ENCODE results near the gene CLEC3B. TPM values are rescaled to one million over a fixed set of nuclear protein-coding genes. Genes with fewer than 3 reads are reported as not detected.
"Not testable (repeated sequence)": the region's sequence is repeated elsewhere in the genome, so short reads cannot be mapped to it uniquely, and the experiment has no call there.

The CLEC3B gene
- total RNA-seq (0.99 TPM), polyA plus RNA-seq (under 1 TPM in 1 of 4 donors, not detected in 3; 0.29 TPM)

GRCh38 chr3:45026038-45026437, at the start of gene CLEC3B:
Gene CLEC3B (plus strand): TSS chr3:45026303. CDS start chr3:45026363, 60 bp downstream.
- Histone ChIP-seq H3K4me1 (ENCODE audit: control insufficient read depth, insufficient read depth, low read length, poor library complexity, severe bottlenecking) (no peaks in the 10 kb centered on the region), H3K36me3 (ENCODE audit: control insufficient read depth, insufficient read depth, low read length) (no peaks in the 10 kb centered on the region), H3K4me3 (ENCODE audit: low read depth, low read length) (no peak within 1 kb of the TSS), H3K27me3 (ENCODE audit: control insufficient read depth, insufficient read depth, low read length) (no peaks in the 10 kb centered on the region), H3K9me3 (ENCODE audit: control insufficient read depth in 2 of 2, low read length in 2 of 2) (no peaks in the 10 kb centered on the region), H3K27ac (ENCODE audit: insufficient read depth, low read length, poor library complexity, severe bottlenecking) (no peak within 1 kb of the TSS)
- H3K4me1 Mint-ChIP-seq: peaks cover 0 to 9% (median 0%) of the 10 kb centered on the region in 4 donors
- H3K27ac Mint-ChIP-seq: peak within 1 kb of the TSS in 1 of 3 donors; percentile 26
- no peak within 1 kb of the TSS for H3K4me3 Mint-ChIP-seq
- H3K27me3 Mint-ChIP-seq: no peaks in the 10 kb centered on the region
- no peaks in the 10 kb centered on the region for H3K36me3 Mint-ChIP-seq
- ATAC-seq (ENCODE audit: low read depth in 2 of 2) (no peak), DNase-seq (no peak)
- H3K9me3 Mint-ChIP-seq: peaks cover 0 to 2% (median 0%) of the 10 kb centered on the region in 7 donors

GRCh38 chr3:44981220-44981619, 44.9 kb upstream of the CLEC3B start:
- DNase-seq: no peak
- Histone ChIP-seq H3K4me1 (ENCODE audit: control insufficient read depth, insufficient read depth, low read length, poor library complexity, severe bottlenecking) (peaks cover 27% of the 10 kb centered on the region), H3K36me3 (ENCODE audit: control insufficient read depth, insufficient read depth, low read length) (no peaks in the 10 kb centered on the region), H3K9me3 (ENCODE audit: control insufficient read depth in 2 of 2, low read length in 2 of 2) (no peaks in the 10 kb centered on the region), H3K27me3 (ENCODE audit: control insufficient read depth, insufficient read depth, low read length) (no peaks in the 10 kb centered on the region), H3K4me3 (ENCODE audit: low read depth, low read length) (no peak overlapping the region), H3K27ac (ENCODE audit: insufficient read depth, low read length, poor library complexity, severe bottlenecking) (no peak overlapping the region)
- Mint-ChIP-seq H3K4me3 (peak overlapping the region in 1 of 4 donors; percentile 58), H3K4me1 (peaks cover 36 to 82% (median 65%) of the 10 kb centered on the region in 4 donors), H3K27ac (peak overlapping the region in 2 of 3 donors; percentile 7 to 68), H3K27me3 (no peaks in the 10 kb centered on the region), H3K9me3 (peaks cover 0 to 1% (median 0%) of the 10 kb centered on the region in 7 donors), H3K36me3 (peaks cover 7% of the 10 kb centered on the region)
- no peak for ATAC-seq (ENCODE audit: low read depth in 2 of 2)

GRCh38 chr3:44981751-44982150, 44.4 kb upstream of the CLEC3B start:
- Mint-ChIP-seq H3K36me3 (peaks cover 7% of the 10 kb centered on the region), H3K4me3 (peak overlapping the region in 1 of 4 donors; percentile 72), H3K4me1 (peaks cover 36 to 77% (median 63%) of the 10 kb centered on the region in 4 donors), H3K9me3 (peaks cover 0 to 1% (median 0%) of the 10 kb centered on the region in 7 donors), H3K27me3 (no peaks in the 10 kb centered on the region), H3K27ac (peak overlapping the region in 2 of 3 donors; percentile 43 to 68)
- DNase-seq (no peak), ATAC-seq (ENCODE audit: low read depth in 2 of 2) (peak in 1 of 2 donors; percentile 32)
- Histone ChIP-seq H3K9me3 (ENCODE audit: control insufficient read depth in 2 of 2, low read length in 2 of 2) (no peaks in the 10 kb centered on the region), H3K27ac (ENCODE audit: insufficient read depth, low read length, poor library complexity, severe bottlenecking) (no peak overlapping the region), H3K4me3 (ENCODE audit: low read depth, low read length) (no peak overlapping the region), H3K4me1 (ENCODE audit: control insufficient read depth, insufficient read depth, low read length, poor library complexity, severe bottlenecking) (peaks cover 24% of the 10 kb centered on the region), H3K27me3 (ENCODE audit: control insufficient read depth, insufficient read depth, low read length) (no peaks in the 10 kb centered on the region), H3K36me3 (ENCODE audit: control insufficient read depth, insufficient read depth, low read length) (no peaks in the 10 kb centered on the region)

- Mint-ChIP-seq H3K27ac (peak overlapping the region in 1 of 3 donors; percentile 65), H3K9me3 (peaks cover 0 to 1% (median 0%) of the 10 kb centered on the region in 7 donors), H3K27me3 (no peaks in the 10 kb centered on the region), H3K4me1 (peaks cover 35 to 71% (median 62%) of the 10 kb centered on the region in 4 donors), H3K36me3 (peaks cover 7% of the 10 kb centered on the region), H3K4me3 (no peak overlapping the region)
- no peak overlapping the region for H3K4me3 ChIP-seq (ENCODE audit: low read depth, low read length)
- no peaks in the 10 kb centered on the region for H3K9me3 ChIP-seq (ENCODE audit: control insufficient read depth in 2 of 2, low read length in 2 of 2)
- ATAC-seq (ENCODE audit: low read depth in 2 of 2): no peak
- H3K27ac ChIP-seq (ENCODE audit: insufficient read depth, low read length, poor library complexity, severe bottlenecking): no peak overlapping the region
- no peaks in the 10 kb centered on the region for H3K36me3 ChIP-seq (ENCODE audit: control insufficient read depth, insufficient read depth, low read length)
- no peaks in the 10 kb centered on the region for H3K27me3 ChIP-seq (ENCODE audit: control insufficient read depth, insufficient read depth, low read length)
- no peak for DNase-seq
- H3K4me1 ChIP-seq (ENCODE audit: control insufficient read depth, insufficient read depth, low read length, poor library complexity, severe bottlenecking): peaks cover 17% of the 10 kb centered on the region
These were observed 43.3 kb upstream of the CLEC3B start for GRCh38 chr3:44982817-44983216.

- no peak overlapping the region for H3K27ac ChIP-seq (ENCODE audit: insufficient read depth, low read length, poor library complexity, severe bottlenecking)
These were observed 42.6 kb upstream of the CLEC3B start for GRCh38 chr3:44983484-44983941.

GRCh38 chr3:44984335-44984734, 41.8 kb upstream of the CLEC3B start:
- peaks cover 13% of the 10 kb centered on the region for H3K4me1 ChIP-seq (ENCODE audit: control insufficient read depth, insufficient read depth, low read length, poor library complexity, severe bottlenecking)
- peak in 1 of 2 donors; percentile 26 for ATAC-seq (ENCODE audit: low read depth in 2 of 2)
- peaks cover 34 to 68% (median 54%) of the 10 kb centered on the region in 4 donors for H3K4me1 Mint-ChIP-seq

More at GRCh38 chr3:44983484-44983941, 42.6 kb upstream of the CLEC3B start:
- H3K36me3 ChIP-seq (ENCODE audit: control insufficient read depth, insufficient read depth, low read length): no peaks in the 10 kb centered on the region
- Mint-ChIP-seq H3K27ac (peak overlapping the region in 2 of 3 donors; percentile 56 to 65), H3K4me1 (peaks cover 38 to 71% (median 63%) of the 10 kb centered on the region in 4 donors), H3K4me3 (no peak overlapping the region), H3K36me3 (peaks cover 7% of the 10 kb centered on the region), H3K9me3 (peaks cover 0 to 1% (median 0%) of the 10 kb centered on the region in 7 donors), H3K27me3 (no peaks in the 10 kb centered on the region)
- ATAC-seq (ENCODE audit: low read depth in 2 of 2) (no peak), DNase-seq (peak in 1 of 3 donors; percentile 44)
- H3K4me3 ChIP-seq (ENCODE audit: low read depth, low read length): no peak overlapping the region
- no peaks in the 10 kb centered on the region for H3K27me3 ChIP-seq (ENCODE audit: control insufficient read depth, insufficient read depth, low read length)
- peaks cover 17% of the 10 kb centered on the region for H3K4me1 ChIP-seq (ENCODE audit: control insufficient read depth, insufficient read depth, low read length, poor library complexity, severe bottlenecking)
- H3K9me3 ChIP-seq (ENCODE audit: control insufficient read depth in 2 of 2, low read length in 2 of 2): no peaks in the 10 kb centered on the region

GRCh38 chr3:44986330-44986729, 39.8 kb upstream of the CLEC3B start:
- not testable (repeated sequence) for ATAC-seq (ENCODE audit: low read depth in 2 of 2); H3K27ac ChIP-seq (ENCODE audit: insufficient read depth, low read length, poor library complexity, severe bottlenecking); H3K4me3 ChIP-seq (ENCODE audit: low read depth, low read length); H3K27me3 Mint-ChIP-seq; H3K9me3 ChIP-seq (ENCODE audit: control insufficient read depth in 2 of 2, low read length in 2 of 2); H3K9me3 Mint-ChIP-seq; H3K27ac Mint-ChIP-seq; H3K4me3 Mint-ChIP-seq; H3K27me3 ChIP-seq (ENCODE audit: control insufficient read depth, insufficient read depth, low read length); DNase-seq
- peaks cover 13% of the 10 kb centered on the region for H3K36me3 Mint-ChIP-seq
- peaks cover 22% of the 10 kb centered on the region for H3K36me3 ChIP-seq (ENCODE audit: control insufficient read depth, insufficient read depth, low read length)
- H3K4me1 ChIP-seq (ENCODE audit: control insufficient read depth, insufficient read depth, low read length, poor library complexity, severe bottlenecking): peaks cover 12% of the 10 kb centered on the region
- peaks cover 37 to 60% (median 47%) of the 10 kb centered on the region in 4 donors for H3K4me1 Mint-ChIP-seq

More at GRCh38 chr3:44984335-44984734, 41.8 kb upstream of the CLEC3B start:
- Histone ChIP-seq H3K9me3 (ENCODE audit: control insufficient read depth in 2 of 2, low read length in 2 of 2) (no peaks in the 10 kb centered on the region), H3K27me3 (ENCODE audit: control insufficient read depth, insufficient read depth, low read length) (no peaks in the 10 kb centered on the region), H3K27ac (ENCODE audit: insufficient read depth, low read length, poor library complexity, severe bottlenecking) (no peak overlapping the region), H3K4me3 (ENCODE audit: low read depth, low read length) (no peak overlapping the region), H3K36me3 (ENCODE audit: control insufficient read depth, insufficient read depth, low read length) (peaks cover 3% of the 10 kb centered on the region)
- DNase-seq: peak in 1 of 3 donors; percentile 39
- Mint-ChIP-seq H3K9me3 (peaks cover 0 to 1% (median 0%) of the 10 kb centered on the region in 7 donors), H3K4me3 (no peak overlapping the region), H3K27me3 (no peaks in the 10 kb centered on the region), H3K27ac (no peak overlapping the region), H3K36me3 (peaks cover 10% of the 10 kb centered on the region)

- Mint-ChIP-seq H3K36me3 (peaks cover 16% of the 10 kb centered on the region), H3K27me3 (no peaks in the 10 kb centered on the region), H3K4me1 (peaks cover 35 to 60% (median 43%) of the 10 kb centered on the region in 4 donors)
These were observed 38.8 kb upstream of the CLEC3B start for GRCh38 chr3:44987332-44987731.

More at GRCh38 chr3:44987332-44987731, 38.8 kb upstream of the CLEC3B start:
- Mint-ChIP-seq H3K27ac (no peak overlapping the region), H3K4me3 (no peak overlapping the region), H3K9me3 (no peaks in the 10 kb centered on the region)
- Histone ChIP-seq H3K36me3 (ENCODE audit: control insufficient read depth, insufficient read depth, low read length) (peaks cover 22% of the 10 kb centered on the region), H3K4me3 (ENCODE audit: low read depth, low read length) (no peak overlapping the region), H3K4me1 (ENCODE audit: control insufficient read depth, insufficient read depth, low read length, poor library complexity, severe bottlenecking) (peaks cover 3% of the 10 kb centered on the region), H3K9me3 (ENCODE audit: control insufficient read depth in 2 of 2, low read length in 2 of 2) (no peaks in the 10 kb centered on the region), H3K27me3 (ENCODE audit: control insufficient read depth, insufficient read depth, low read length) (no peaks in the 10 kb centered on the region), H3K27ac (ENCODE audit: insufficient read depth, low read length, poor library complexity, severe bottlenecking) (no peak overlapping the region)
- no peak for ATAC-seq (ENCODE audit: low read depth in 2 of 2)
- no peak for DNase-seq
